ENCODE data around the gene MAML2.

MAML2 gene

GRCh38 chr11:96342961-96343711, at the start of gene MAML2:
TSS of gene MAML2 (minus strand) at chr11:96343195. CDS start at chr11:96341895, 1,300 bp downstream.
- peak; percentile 83 for DNase-seq (ENCODE audit: low read depth)

GRCh38 chr11:96391698-96392307, 48.8 kb upstream of the MAML2 start:
- DNase-seq (ENCODE audit: low read depth) = no peak

- no peak for DNase-seq (ENCODE audit: low read depth)
Observed at GRCh38 chr11:96390488-96390792, 47.4 kb upstream of the MAML2 start.

- peak; percentile 97 for DNase-seq (ENCODE audit: low read depth)
Observed at GRCh38 chr11:96389720-96390487, 46.9 kb upstream of the MAML2 start, which contains the start of the genes CCDC82 and JRKL. TSS of gene CCDC82 (minus strand) at chr11:96389912. CDS start at chr11:96384747, 5,165 bp downstream. TSS of gene JRKL (plus strand) at chr11:96390013. CDS start at chr11:96390650, 637 bp downstream.

GRCh38 chr11:96388891-96389719, 46.1 kb upstream of the MAML2 start:
- DNase-seq (ENCODE audit: low read depth) = no peak

- DNase-seq (ENCODE audit: low read depth) = no peak
Observed at GRCh38 chr11:96385187-96385586, 42.2 kb upstream of the MAML2 start.

GRCh38 chr11:96384156-96384555, 41.2 kb upstream of the MAML2 start:
- no peak for DNase-seq (ENCODE audit: low read depth)

GRCh38 chr11:96376796-96377195, 33.8 kb upstream of the MAML2 start:
- no peak for DNase-seq (ENCODE audit: low read depth)

- DNase-seq (ENCODE audit: low read depth) = no peak
Observed at GRCh38 chr11:96373826-96374225, 30.8 kb upstream of the MAML2 start.

- DNase-seq (ENCODE audit: low read depth) = no peak
Observed at GRCh38 chr11:96367342-96367741, 24.3 kb upstream of the MAML2 start.

- DNase-seq (ENCODE audit: low read depth) = no peak
Observed at GRCh38 chr11:96366024-96366423, 23.0 kb upstream of the MAML2 start.

- no peak for DNase-seq (ENCODE audit: low read depth)
Observed at GRCh38 chr11:96365493-96365892, 22.5 kb upstream of the MAML2 start.

- DNase-seq (ENCODE audit: low read depth) = no peak
Observed at GRCh38 chr11:96361778-96362177, 18.8 kb upstream of the MAML2 start.

GRCh38 chr11:96358321-96358720, 15.3 kb upstream of the MAML2 start:
- DNase-seq (ENCODE audit: low read depth) = no peak

GRCh38 chr11:96357794-96358193, 14.8 kb upstream of the MAML2 start:
- DNase-seq (ENCODE audit: low read depth) = no peak

- DNase-seq (ENCODE audit: low read depth) = no peak
Observed at GRCh38 chr11:96356848-96357247, 13.9 kb upstream of the MAML2 start.

- no peak for DNase-seq (ENCODE audit: low read depth)
Observed at GRCh38 chr11:96342014-96342960, 708 bp downstream of the MAML2 start.

GRCh38 chr11:96341211-96342013, 1.6 kb downstream of the MAML2 start:
- peak; percentile 61 for DNase-seq (ENCODE audit: low read depth)

- no peak for DNase-seq (ENCODE audit: low read depth)
Observed at GRCh38 chr11:96340555-96340885, 2.5 kb downstream of the MAML2 start.
